Naive thymus-derived CD8-positive, alpha-beta T cell (primary cell): ENCODE data around the gene PKD2L1. TPM values are rescaled to one million over a fixed set of nuclear protein-coding genes. Genes with fewer than 3 reads are reported as not detected.

ENCODE experiments used
- ATAC-seq, 2 donors: fragments of 150-1000 bp; cut with Tn5 transposase in 1 of 2; sonication (Bioruptor Pico), chemical (Tn5 transposase) in 1 of 2; 1 replicate in 1 of 2; 2 replicates in 1 of 2; pipeline ENCODE4 v1.10.0; 2021; ENCODE audit warnings: mild to moderate bottlenecking in 2 of 2, moderate library complexity in 2 of 2
- POLR2A ChIA-PET: fragments of 350-600 bp; sonication (Branson Sonifier 250); formaldehyde crosslinking; loops from one replicate; lab custom pipeline; 2021; ENCODE audit warnings: antibody characterized with exemption; lab: Charles Lee
- DNase-seq, 10 donors: peaks; one replicate each; pipeline versions ENCODE4 v3.0.0 to v3.0.0-alpha.2; 2020 to 2022
- H3K27ac Mint-ChIP-seq, 10 donors: one replicate each; pipeline ENCODE4 v1.8.0; 2020 to 2022; ENCODE audit warnings: mild to moderate bottlenecking in 10 of 10, mixed read lengths in 10 of 10, moderate library complexity in 4 of 10, inconsistent platforms in 1 of 10
- H3K27me3 Mint-ChIP-seq, 5 donors: one replicate each; pipeline ENCODE4 v1.8.0; 2021 to 2022; ENCODE audit warnings: mixed read lengths in 5 of 5
- H3K36me3 Mint-ChIP-seq, 3 donors: one replicate each; pipeline ENCODE4 v1.8.0; 2020 to 2022; ENCODE audit warnings: mixed read lengths in 3 of 3, mild to moderate bottlenecking in 2 of 3, inconsistent platforms in 1 of 3
- H3K4me1 Mint-ChIP-seq, 4 donors: one replicate each; pipeline ENCODE4 v1.8.0; 2021 to 2022; ENCODE audit warnings: mixed read lengths in 4 of 4
- H3K4me3 Mint-ChIP-seq, 10 donors: one replicate each; pipeline ENCODE4 v1.8.0; 2020 to 2022; ENCODE audit warnings: mild to moderate bottlenecking in 10 of 10, mixed read lengths in 10 of 10, moderate library complexity in 6 of 10, inconsistent platforms in 1 of 10
- H3K9me3 Mint-ChIP-seq, 9 donors: one replicate each; pipeline ENCODE4 v1.8.0; 2020 to 2022; ENCODE audit warnings: mixed read lengths in 9 of 9, mild to moderate bottlenecking in 3 of 9, inconsistent platforms in 1 of 9, moderate library complexity in 1 of 9
- polyA plus RNA-seq, 3 donors: library from polyadenylated mRNA; unstranded; fragments of 300-500 nt; fragmentation: Illumina TruSeq; gene quantifications; one replicate each; pipeline ENCODE4 v1.2.3, GENCODE V29; 2021
- total RNA-seq, 8 experiments: library from RNA in 2 of 8; stranded (reverse) in 2 of 8; gene quantifications; one replicate each; pipeline ENCODE4 v1.2.3 and lab custom pipeline; 2021 to 2026

The PKD2L1 gene
- total and polyA plus RNA-seq, 5 experiments from 2014 or later, result not detected

DNA sequence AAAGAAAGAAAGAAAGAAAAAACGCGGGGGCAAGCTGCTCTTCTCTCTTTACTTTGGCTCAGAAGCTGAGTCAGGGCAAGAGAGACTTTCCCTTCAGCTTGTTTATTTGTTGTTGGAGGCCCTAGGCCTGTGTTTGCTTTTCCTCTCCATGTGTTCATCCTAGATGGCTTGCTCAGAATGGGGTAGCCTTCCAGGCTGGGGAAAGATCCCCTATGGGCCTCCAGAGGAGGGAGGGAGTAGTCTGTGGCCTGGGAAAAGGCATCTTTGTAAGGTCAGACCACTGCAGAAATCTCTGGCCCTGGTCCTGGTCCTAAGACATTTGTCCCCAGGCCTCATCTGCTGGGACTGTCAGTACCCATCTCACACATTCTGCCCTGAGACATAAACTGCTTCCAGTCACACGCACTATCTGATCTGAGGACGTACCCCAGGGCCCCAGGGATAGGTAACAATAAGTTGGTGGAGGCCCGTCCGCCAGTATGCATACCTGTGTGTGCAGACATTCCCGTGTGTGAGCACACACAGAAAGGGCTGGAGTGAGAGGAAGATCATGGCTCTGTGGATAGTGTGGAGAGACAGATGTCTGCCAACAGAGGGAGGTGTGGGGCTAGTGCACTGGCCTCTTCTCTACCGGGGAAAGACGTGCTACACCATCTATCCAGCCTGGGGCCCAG is 12.1 kb upstream of the PKD2L1 start:
- Mint-ChIP-seq H3K9me3 (no peaks in the 10 kb centered on the region), H3K36me3 (no peaks in the 10 kb centered on the region), H3K27me3 (no peaks in the 10 kb centered on the region), H3K4me3 (no peak overlapping the region), H3K4me1 (peaks cover 8 to 22% (median 13%) of the 10 kb centered on the region in 4 donors), H3K27ac (peak overlapping the region in 3 of 10 donors; percentile 6 to 22 (median 12))
- POLR2A ChIA-PET, result no interaction called here
- peak; percentile 27 to 49 for ATAC-seq
- peak in 7 of 10 donors; percentile 28 to 54 (median 38) for DNase-seq

DNA sequence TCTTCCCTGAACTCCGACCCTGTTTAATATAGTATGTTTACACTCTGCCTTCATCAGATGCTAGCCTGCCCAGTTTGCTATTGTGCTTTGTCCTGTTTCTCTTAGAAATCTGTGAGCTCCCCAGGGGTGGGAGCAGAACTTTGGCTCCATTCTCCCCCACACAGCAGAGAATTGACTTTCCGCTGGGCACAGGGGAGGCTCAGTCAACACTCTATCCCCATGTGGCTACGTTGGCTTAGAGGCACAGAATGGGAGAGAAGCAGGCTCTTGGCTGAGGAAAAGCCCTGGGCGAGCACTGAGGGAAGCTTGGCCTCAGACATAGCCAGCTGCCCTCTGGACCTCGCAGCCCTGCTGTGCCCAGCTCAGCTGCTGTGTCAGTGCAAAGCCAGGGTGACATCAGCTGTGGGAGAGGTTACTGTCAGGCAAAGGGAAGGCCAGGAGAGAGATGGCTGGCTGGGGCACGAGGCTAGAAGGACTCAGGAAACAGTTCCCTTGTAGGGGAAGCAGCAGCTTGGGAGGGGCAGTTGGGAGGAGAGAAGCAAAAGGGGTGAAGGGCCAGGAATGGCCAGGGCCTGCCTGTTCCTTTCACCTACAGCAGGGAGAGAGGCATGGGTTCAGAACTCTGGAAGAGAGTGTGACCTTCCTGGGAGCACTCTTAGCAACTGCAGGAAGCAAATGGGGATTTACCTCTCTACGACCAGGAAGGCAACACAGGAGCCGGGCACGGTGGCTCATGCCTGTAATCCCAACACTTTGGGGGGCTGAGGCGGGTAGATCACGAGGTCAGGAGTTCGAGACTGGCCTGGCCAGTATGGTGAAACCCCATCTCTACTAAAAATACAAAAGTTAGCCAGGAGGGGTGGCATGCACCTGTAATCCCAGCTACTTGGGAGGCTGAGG is 11.2 kb upstream of the PKD2L1 start:
- DNase-seq (no peak), ATAC-seq (no peak)
- Mint-ChIP-seq H3K36me3 (no peaks in the 10 kb centered on the region), H3K9me3 (no peaks in the 10 kb centered on the region), H3K4me1 (peaks cover 7 to 20% (median 11%) of the 10 kb centered on the region in 4 donors), H3K27ac (peak overlapping the region in 1 of 10 donors; percentile 20), H3K4me3 (no peak overlapping the region), H3K27me3 (peaks cover 0 to 1% (median 0%) of the 10 kb centered on the region in 5 donors)
- POLR2A ChIA-PET, result interaction anchor here (0.6 kb wide), 1 partner anchor 95 kb away, joined by 6 read pairs; no protein-coding TSS in a partner anchor

DNA sequence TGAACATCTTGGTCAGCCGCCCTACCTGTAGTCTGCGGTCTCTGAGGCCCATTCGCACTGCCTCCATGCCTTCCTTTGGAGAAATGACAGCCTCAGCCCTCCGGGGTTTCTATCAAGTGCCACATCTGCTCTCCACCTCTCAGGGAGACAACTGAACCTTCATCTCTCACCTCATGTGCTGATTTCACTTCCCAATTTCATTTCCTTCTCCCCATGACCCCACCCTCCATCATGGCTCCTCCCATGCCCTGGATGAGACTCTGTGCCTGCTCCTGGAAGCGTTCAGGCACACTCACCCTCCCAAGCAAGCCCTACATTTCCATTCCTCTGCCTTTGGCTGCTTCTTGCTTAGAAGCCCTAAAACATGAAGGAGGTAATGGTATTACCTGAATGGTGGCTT is 9.2 kb upstream of the PKD2L1 start:
- no peak for DNase-seq
- Mint-ChIP-seq H3K36me3 (no peaks in the 10 kb centered on the region), H3K27me3 (peaks cover 0 to 1% (median 0%) of the 10 kb centered on the region in 5 donors), H3K27ac (peak overlapping the region in 3 of 10 donors; percentile 32 to 90 (median 33)), H3K4me3 (peak overlapping the region in 1 of 10 donors; percentile 29), H3K4me1 (peaks cover 0 to 13% (median 5%) of the 10 kb centered on the region in 4 donors), H3K9me3 (no peaks in the 10 kb centered on the region)
- POLR2A ChIA-PET, result interaction anchor here (1.0 to 1.2 kb wide), 3 partner anchors 91 to 170 kb away, joined by 3 to 4 read pairs (median 3); no protein-coding TSS in a partner anchor
- ATAC-seq, result no peak

DNA sequence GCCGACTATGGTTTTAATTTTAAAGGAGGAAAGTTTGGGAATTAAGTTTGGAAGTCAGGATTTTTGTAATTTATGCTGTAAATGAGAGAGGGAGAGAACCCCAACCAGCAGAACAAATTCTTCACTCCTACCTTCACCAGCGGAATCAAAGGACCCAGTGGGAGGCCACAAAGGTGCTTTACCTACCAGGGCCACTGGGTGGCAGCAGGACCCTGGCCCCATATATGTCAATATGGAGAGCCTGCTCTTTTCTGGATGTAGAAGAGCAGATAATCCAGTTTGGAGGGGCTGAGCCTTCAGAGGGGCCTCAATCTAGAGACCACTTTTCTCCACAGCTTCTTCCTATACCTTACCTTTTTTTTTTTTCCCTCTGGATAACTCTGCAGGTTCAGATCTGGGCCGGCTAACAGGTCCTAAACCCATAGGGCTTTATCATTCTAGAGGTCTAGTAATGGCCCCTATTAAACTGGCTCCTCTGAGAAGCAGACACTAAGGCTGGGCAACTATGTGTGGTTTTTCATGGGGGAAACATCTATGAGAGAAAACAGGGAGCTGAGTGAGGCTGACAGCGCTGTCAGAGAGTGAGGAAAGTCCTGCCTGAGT is 8.5 kb upstream of the PKD2L1 start:
- Mint-ChIP-seq H3K27ac (peak overlapping the region in 4 of 10 donors; percentile 32 to 86 (median 78)), H3K36me3 (no peaks in the 10 kb centered on the region), H3K4me3 (no peak overlapping the region), H3K9me3 (no peaks in the 10 kb centered on the region), H3K27me3 (peaks cover 0 to 1% (median 0%) of the 10 kb centered on the region in 5 donors), H3K4me1 (peaks cover 0 to 13% (median 5%) of the 10 kb centered on the region in 4 donors)
- POLR2A ChIA-PET, result interaction anchor here (0.5 to 1.2 kb wide), 4 partner anchors 92 to 170 kb away, joined by 3 to 4 read pairs (median 4); no protein-coding TSS in a partner anchor
- peak; percentile 59 to 86 (median 76) for DNase-seq
- peak; percentile 87 to 92 for ATAC-seq

DNA sequence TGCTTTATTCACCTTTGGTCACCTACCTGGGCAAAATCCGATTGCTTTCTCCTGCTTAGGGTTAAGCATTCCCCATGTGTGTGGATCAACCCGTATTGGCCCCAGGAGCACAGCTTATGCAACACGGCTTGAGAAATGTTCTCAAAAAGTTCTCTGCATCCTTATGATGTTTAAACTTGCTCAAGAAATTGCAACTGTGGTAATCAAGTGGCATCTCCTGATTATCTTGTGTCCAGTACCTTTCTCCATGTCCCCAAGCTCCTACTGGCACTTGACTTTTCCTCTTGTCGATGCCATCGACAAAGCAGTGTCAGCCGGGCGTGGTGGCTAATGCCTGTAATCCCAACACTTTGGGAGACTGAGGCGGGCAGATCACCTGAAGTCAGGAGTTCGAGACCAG is 4.7 kb upstream of the PKD2L1 start:
- Mint-ChIP-seq H3K4me1 (peaks cover 0 to 13% (median 5%) of the 10 kb centered on the region in 4 donors), H3K36me3 (no peaks in the 10 kb centered on the region), H3K9me3 (no peaks in the 10 kb centered on the region), H3K27ac (no peak overlapping the region), H3K27me3 (peaks cover 0 to 12% (median 8%) of the 10 kb centered on the region in 5 donors), H3K4me3 (no peak overlapping the region)
- DNase-seq (no peak), ATAC-seq (no peak)
- POLR2A ChIA-PET, result no interaction called here

DNA sequence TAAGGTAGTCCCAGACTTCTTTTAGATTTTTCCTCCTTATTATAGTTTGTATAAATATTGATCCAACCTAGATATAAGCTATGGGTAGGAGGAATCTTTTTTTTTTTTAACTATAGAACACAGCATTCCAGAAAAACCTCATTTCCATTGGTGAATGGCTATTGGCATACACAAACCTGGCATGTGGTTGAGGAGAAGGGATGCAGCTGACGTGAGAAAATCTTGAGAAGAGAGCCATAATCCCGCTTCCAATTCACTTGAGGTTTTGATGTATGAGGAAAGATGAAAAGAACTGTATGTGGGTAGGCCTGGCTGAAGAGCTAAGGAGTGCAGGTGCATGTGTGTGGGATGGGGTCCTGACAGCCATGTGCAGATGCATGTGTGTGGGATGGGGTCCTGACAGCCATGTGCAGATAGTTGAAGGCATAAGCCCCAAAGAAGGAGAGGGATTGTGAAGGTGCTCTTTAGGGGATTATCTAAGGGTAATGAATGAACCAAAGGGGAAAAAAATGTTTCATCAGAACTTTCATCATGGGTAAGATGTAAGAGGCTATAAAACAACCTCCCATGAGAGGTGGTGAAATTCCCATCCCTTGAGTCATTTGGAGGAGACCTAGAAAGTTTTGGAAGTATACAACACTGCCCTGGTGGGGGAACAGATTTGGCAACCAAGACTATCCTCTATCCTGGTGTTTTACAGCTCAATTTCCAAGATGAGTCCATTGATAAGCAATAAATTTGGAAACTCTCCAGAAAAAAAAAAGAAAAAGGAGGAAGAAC is 3.8 kb upstream of the PKD2L1 start:
- no peak for ATAC-seq

DNA sequence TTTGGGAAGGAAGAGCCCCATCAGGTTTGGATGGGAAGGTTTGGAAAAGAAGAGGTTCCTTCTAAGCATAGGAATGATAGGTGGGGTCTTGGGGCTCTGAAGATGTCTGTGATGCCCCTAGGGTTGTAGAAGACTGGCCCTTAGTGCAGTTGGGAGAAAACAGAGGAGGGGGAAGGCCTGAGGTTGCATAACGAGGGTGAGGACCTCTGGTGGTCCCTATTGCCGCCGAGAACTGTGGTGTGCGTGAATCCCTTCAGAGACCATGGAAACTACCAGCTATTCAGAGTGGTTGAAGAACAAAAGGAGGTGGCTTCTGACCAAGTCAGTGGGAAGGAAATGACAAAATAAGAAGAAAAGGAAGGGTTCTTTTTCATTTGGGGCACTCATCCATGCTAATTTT is 3.1 kb upstream of the PKD2L1 start:
- DNase-seq (no peak), ATAC-seq (no peak)
- H3K36me3 Mint-ChIP-seq, result no peaks in the 10 kb centered on the region
- H3K9me3 Mint-ChIP-seq, result no peaks in the 10 kb centered on the region
- peaks cover 0 to 3% (median under 1%) of the 10 kb centered on the region in 4 donors for H3K4me1 Mint-ChIP-seq
- POLR2A ChIA-PET, result interaction anchor here (0.9 to 1.3 kb wide), 2 partner anchors 101 to 179 kb away, joined by 7 to 11 read pairs; no protein-coding TSS in a partner anchor
- H3K27ac Mint-ChIP-seq, result no peak overlapping the region
- no peak overlapping the region for H3K4me3 Mint-ChIP-seq
- H3K27me3 Mint-ChIP-seq, result peaks cover 1 to 21% (median 16%) of the 10 kb centered on the region in 5 donors

More for the DNA sequence above, 3.8 kb upstream of the PKD2L1 start:
- no peak for DNase-seq
- POLR2A ChIA-PET, result no interaction called here
- no peak overlapping the region for H3K4me3 Mint-ChIP-seq
- no peak overlapping the region for H3K27ac Mint-ChIP-seq
- peaks cover under 1 to 17% (median 16%) of the 10 kb centered on the region in 5 donors for H3K27me3 Mint-ChIP-seq
- H3K4me1 Mint-ChIP-seq, result peaks cover 0 to 6% (median 2%) of the 10 kb centered on the region in 4 donors
- H3K36me3 Mint-ChIP-seq, result no peaks in the 10 kb centered on the region
- H3K9me3 Mint-ChIP-seq, result no peaks in the 10 kb centered on the region

DNA sequence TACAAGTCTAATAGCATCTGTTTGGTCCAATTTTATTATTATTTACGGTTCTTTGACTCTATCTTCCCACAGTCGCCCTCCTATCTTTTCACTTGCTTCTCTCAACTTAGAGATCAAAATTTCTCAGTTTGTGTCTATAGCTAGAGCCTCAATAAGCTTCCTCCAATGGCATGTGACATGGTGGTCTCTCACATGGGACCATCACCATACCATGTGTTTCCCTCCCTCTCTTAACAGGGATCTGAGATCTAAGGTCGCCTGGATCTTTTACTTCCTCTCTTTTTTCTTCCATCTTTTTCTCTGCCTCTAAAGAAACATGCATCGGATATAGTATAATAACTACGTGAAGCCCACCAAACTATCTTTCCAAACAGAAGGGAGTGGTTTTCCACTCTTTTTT is 1.8 kb downstream of the PKD2L1 start:
- POLR2A ChIA-PET, result no interaction called here
- Mint-ChIP-seq H3K9me3 (no peaks in the 10 kb centered on the region), H3K27ac (no peak overlapping the region)

DNA sequence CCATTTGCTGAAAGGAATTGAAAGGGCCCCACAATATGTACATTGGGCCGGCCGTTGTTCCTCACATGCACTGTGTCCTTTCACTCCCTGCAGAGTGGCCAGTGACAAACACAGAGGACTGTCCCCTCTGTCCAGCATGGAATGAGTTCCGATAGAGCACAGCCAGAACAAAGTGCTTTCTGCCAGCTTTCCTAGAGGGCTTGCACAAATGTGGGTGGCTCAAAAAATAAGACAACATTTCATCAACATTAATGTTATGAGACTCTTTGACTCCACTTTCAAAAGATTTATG is 2.4 kb downstream of the PKD2L1 start:
- POLR2A ChIA-PET, result interaction anchor here (0.6 kb wide), 1 partner anchor 713 kb away, joined by 3 read pairs; no protein-coding TSS in a partner anchor
- H3K36me3 Mint-ChIP-seq, result no peaks in the 10 kb centered on the region
- H3K27me3 Mint-ChIP-seq, result peaks cover 1 to 22% (median 12%) of the 10 kb centered on the region in 5 donors

More for the DNA sequence above, 1.8 kb downstream of the PKD2L1 start:
- H3K27me3 Mint-ChIP-seq, result peaks cover 1 to 22% (median 16%) of the 10 kb centered on the region in 5 donors
- ATAC-seq (no peak), DNase-seq (no peak)
- no peak overlapping the region for H3K4me3 Mint-ChIP-seq
- H3K4me1 Mint-ChIP-seq, result peaks cover 10 to 18% (median 14%) of the 10 kb centered on the region in 4 donors
- H3K36me3 Mint-ChIP-seq, result no peaks in the 10 kb centered on the region

DNA sequence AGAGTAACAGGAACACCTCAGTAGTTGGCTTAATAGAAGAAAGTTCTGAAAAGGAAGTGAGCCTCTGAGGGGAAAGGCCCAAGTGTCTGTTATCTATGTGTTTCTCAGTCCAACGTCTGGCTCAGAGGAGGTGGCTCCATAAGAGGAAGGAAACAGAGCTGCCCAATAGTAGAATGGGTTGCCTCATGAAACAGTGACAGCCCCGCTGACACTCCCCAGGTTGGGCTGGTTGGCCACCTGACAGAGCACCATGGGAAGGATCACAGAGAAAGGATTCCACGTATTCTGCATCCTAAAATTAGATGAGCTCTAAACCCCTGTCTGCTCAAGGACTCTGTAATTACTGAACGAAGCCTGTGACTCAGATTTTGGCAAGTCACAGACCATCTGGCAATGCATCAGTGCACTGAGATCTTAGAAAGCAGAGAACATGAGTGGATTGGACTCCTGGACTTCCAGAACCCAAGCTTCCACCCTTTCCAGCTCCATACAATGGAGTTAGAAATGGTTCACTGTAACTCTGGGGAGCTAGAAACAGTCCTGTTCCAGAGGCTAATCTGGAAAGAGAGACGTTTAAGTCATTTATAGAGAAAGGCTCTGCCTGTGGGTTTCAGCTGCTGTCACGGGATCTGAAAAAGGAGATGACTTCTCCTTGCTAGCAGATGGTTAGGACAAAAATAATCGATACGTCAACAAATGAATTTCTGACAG is 2.9 kb downstream of the PKD2L1 start:
- Mint-ChIP-seq H3K4me3 (peak overlapping the region in 1 of 10 donors; percentile 19), H3K4me1 (peaks cover 10 to 18% (median 14%) of the 10 kb centered on the region in 4 donors), H3K9me3 (no peaks in the 10 kb centered on the region), H3K36me3 (no peaks in the 10 kb centered on the region), H3K27me3 (peaks cover 1 to 21% (median 12%) of the 10 kb centered on the region in 5 donors), H3K27ac (peak overlapping the region in 9 of 10 donors; percentile 6 to 82 (median 51))
- ATAC-seq (peak; percentile 95 to 99), DNase-seq (peak in 6 of 10 donors; percentile 12 to 65 (median 34))
- POLR2A ChIA-PET, result interaction anchor here (0.6 to 1.2 kb wide), 3 partner anchors 40 to 714 kb away, joined by 3 read pairs; no protein-coding TSS in a partner anchor

More for the DNA sequence above, 2.4 kb downstream of the PKD2L1 start:
- H3K9me3 Mint-ChIP-seq, result no peaks in the 10 kb centered on the region
- H3K27ac Mint-ChIP-seq, result no peak overlapping the region
- no peak overlapping the region for H3K4me3 Mint-ChIP-seq
- H3K4me1 Mint-ChIP-seq, result peaks cover 10 to 18% (median 14%) of the 10 kb centered on the region in 4 donors
- no peak for ATAC-seq
- DNase-seq, result no peak

DNA sequence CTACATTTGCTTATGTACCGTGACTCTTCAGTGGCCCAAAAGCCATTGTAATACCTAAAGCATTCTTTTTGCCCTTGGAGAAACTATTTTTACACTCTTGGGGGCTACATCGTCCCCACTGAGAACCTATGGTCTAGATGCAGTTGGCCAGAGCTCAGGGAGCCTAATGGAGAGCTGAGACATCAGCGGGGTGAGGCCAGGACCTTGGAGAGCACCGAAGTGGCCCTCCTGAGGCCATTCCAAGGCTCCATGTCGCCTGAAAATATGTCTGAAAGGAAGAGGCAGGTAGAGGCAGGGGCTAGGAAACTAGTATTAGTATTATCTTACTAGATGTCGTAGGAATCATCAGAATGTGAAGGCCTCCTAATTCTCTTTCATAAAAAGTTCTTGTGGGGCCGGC is 4.9 kb downstream of the PKD2L1 start:
- H3K4me1 Mint-ChIP-seq, result peaks cover 10 to 18% (median 14%) of the 10 kb centered on the region in 4 donors
- no peak overlapping the region for H3K4me3 Mint-ChIP-seq
- no peak for ATAC-seq
- H3K36me3 Mint-ChIP-seq, result no peaks in the 10 kb centered on the region
- H3K9me3 Mint-ChIP-seq, result no peaks in the 10 kb centered on the region
- H3K27me3 Mint-ChIP-seq, result peaks cover 1 to 12% (median 10%) of the 10 kb centered on the region in 5 donors
- POLR2A ChIA-PET, result no interaction called here
- H3K27ac Mint-ChIP-seq, result no peak overlapping the region
- no peak for DNase-seq
